Transverse colon (tissue), 4 donors: ENCODE results near the gene CBX3.

Source experiments
- EP300 ChIP-seq: sonication (generic); formaldehyde crosslinking; IDR thresholded peaks from one replicate; pipeline ENCODE4 v1.6.1; 2017; ENCODE audit warnings: antibody characterized with exemption, low read depth
- POLR2A ChIP-seq: fragments of 450-650 bp; IDR thresholded peaks from one replicate; pipeline ENCODE4 v1.6.1; 2016; ENCODE audit warnings: antibody characterized with exemption, mild to moderate bottlenecking, moderate library complexity
- POLR2AphosphoS5 ChIP-seq, 3 donors: sonication (generic); formaldehyde crosslinking; IDR thresholded peaks; one replicate each; pipeline ENCODE4 v1.6.1; 2016; ENCODE audit warnings: antibody characterized with exemption in 3 of 3
- TF ChIP-seq, protein P1 (sequence below), 5 experiments: fragments of 200-600 bp in 3 of 5; fragments of 450-650 bp in 2 of 5; sonication (generic) in 3 of 5; IDR thresholded peaks; 1 replicate in 2 of 5; 2 replicates in 3 of 5; pipeline ENCODE4 v1.5.1; 2016 to 2017; ENCODE audit warnings: antibody characterized with exemption in 5 of 5, inconsistent platforms in 3 of 5, mild to moderate bottlenecking in 2 of 5, moderate library complexity in 1 of 5

DNA sequence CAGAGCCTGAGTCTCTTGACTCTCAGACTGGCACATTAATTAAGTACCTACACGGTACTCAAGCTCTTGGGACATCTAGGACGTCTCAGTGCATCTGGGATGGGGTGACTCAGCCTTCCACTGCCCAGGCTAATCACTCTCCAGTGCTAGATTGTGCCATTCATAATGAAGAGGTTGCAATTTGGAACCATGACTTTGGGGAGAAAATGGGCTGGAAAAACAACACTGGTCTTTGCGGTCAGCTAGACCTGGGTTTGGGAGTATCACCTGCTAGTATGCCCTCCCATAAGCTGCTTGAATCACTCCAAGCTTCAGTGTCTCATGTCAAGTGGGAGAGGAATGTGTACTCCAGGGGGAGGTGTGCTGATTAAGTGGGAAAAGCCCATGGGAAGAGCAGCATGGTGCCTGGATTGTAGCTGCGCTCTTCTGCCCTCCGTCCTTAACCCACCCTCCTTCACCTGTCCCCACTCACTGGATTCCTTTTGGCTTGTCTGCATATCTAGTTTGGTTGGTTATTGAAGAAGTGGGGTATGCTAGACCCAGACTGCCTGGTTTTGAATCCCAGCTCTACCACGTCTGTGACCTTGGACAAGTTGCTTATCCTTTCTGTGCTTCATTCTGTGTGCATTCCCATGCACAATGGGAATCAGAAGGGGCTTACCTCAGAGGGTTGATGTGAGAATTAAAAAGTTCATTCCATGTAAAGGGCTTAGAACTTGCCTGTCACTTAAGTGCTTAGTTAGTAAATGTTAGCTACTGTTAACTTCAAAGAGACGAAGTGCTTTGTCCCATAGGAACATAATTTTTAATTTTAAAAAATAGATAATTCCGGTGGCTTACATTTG is 45.8 kb upstream of the CBX3 start:
- TF ChIP-seq, protein P1, sequence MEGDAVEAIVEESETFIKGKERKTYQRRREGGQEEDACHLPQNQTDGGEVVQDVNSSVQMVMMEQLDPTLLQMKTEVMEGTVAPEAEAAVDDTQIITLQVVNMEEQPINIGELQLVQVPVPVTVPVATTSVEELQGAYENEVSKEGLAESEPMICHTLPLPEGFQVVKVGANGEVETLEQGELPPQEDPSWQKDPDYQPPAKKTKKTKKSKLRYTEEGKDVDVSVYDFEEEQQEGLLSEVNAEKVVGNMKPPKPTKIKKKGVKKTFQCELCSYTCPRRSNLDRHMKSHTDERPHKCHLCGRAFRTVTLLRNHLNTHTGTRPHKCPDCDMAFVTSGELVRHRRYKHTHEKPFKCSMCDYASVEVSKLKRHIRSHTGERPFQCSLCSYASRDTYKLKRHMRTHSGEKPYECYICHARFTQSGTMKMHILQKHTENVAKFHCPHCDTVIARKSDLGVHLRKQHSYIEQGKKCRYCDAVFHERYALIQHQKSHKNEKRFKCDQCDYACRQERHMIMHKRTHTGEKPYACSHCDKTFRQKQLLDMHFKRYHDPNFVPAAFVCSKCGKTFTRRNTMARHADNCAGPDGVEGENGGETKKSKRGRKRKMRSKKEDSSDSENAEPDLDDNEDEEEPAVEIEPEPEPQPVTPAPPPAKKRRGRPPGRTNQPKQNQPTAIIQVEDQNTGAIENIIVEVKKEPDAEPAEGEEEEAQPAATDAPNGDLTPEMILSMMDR (IDR thresholded peaks at IDR 0.05): no peak
- no peak for TF ChIP-seq EP300
- TF ChIP-seq POLR2A: no peak
- TF ChIP-seq POLR2AphosphoS5 (IDR thresholded peaks at IDR 0.05): no peak
